ENCODE data around the gene MOB3A.

- TF ChIP-seq POLR2A (IDR thresholded peaks at IDR 0.05) (peak in 1 of 2 donors; percentile 23), CTCF (IDR thresholded peaks at IDR 0.05) (no peak)
Measured at GRCh38 chr19:2041683-2042484, 54.2 kb downstream of the MOB3A start.
